ENCODE data around the gene MAN2C1.

The MAN2C1 gene

GRCh38 chr15:75309711-75310110 lies 58.7 kb downstream of the MAN2C1 start:
- DNase-seq (ENCODE audit: low read depth in 2 of 2, low spot score in 1 of 2) = no peak

- no peak for DNase-seq (ENCODE audit: low read depth in 2 of 2, low spot score in 1 of 2)
These were observed 60.5 kb downstream of the MAN2C1 start for GRCh38 chr15:75307778-75308390.

GRCh38 chr15:75306188-75306587 lies 62.2 kb downstream of the MAN2C1 start:
- no peak for DNase-seq (ENCODE audit: low read depth in 2 of 2, low spot score in 1 of 2)

Data from stimulated activated CD8-positive, alpha-beta memory T cell treated with anti-CD3 and anti-CD28 coated beads, Interleukin-4, amount 100 ng/mL, for 4 hours (primary cell).